GM18870 (cell line): ENCODE measurements around the gene OSBP2.
"Not testable (repeated sequence)": the region's sequence is repeated elsewhere in the genome, so short reads cannot be mapped to it uniquely, and the experiment has no call there.

Source experiments
- ATAC-seq: cut with Tn5 transposase; IDR thresholded peaks from one replicate; pipeline ENCODE4 v1.9.1; 2021; ENCODE audit warnings: moderate library complexity; ENCODE audit not compliant: unreplicated experiment

Gene OSBP2

DNA sequence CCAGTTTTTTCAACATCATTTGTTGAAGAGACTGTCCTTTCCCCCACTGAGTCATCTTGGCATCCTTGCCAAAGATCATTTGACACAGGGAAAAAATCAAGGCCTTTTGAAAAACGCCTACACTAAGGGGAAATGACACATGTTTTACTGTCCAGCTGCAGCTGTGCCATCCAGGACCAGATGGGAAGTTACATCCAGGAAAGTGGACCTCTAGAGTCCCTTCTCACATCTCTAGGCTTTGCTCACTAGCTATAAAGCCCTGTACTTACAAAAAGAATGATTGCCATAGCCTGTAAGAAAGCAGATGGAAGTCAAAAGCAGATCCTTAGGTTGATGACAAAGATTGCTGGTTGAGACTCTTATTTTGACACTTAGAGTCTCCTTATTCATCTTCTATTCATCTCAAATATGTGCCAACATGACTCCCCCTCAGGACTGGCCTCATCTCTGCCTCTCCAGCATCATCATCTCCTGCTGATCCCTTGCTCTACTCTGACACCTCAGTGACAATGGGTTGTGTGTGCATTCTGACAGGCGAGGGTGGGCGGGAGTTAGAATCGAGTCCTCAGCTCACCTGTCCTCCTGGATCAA, 22.8 kb downstream of the OSBP2 start:
- ATAC-seq: no peak

DNA sequence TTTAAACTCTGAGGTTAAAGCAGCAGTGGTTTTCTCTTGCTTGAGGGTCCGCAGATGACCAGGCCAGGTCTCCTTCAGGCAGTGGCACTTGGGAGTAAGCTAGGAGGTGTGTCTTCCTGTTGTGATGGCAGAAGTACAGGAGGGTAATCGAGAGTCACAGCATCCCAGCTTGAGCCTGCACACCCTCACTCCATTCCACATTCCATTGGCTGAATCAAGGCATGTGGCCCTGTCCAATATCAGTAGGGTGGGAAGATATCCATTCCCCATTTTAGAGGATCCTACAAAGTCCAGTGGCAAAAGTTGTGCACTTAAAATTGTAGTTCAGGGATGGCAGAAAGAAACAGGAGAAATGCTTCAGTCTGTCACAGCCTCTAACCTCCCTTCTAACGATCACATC, 23.3 kb downstream of the OSBP2 start:
- ATAC-seq: no peak

DNA sequence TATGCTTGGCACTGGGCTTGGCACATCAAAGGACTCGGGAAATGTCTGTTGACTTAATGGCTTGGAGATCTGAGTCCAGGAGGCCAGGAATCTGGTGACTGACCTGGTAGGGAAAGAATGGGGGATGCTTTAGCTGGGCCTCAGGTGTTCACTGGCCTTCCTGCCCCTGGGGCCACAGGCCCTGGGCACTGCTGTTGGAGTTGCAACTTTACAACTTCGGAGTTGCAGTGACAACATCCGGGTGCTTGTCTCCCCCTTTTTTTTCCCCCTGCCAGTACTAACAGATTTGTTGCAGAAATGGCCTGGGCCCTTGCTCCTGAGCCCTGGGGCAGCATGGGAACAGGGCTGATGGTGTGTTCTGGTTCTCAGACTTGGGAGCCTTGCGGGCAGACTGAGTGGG, 23.8 kb downstream of the OSBP2 start:
- no peak for ATAC-seq

DNA sequence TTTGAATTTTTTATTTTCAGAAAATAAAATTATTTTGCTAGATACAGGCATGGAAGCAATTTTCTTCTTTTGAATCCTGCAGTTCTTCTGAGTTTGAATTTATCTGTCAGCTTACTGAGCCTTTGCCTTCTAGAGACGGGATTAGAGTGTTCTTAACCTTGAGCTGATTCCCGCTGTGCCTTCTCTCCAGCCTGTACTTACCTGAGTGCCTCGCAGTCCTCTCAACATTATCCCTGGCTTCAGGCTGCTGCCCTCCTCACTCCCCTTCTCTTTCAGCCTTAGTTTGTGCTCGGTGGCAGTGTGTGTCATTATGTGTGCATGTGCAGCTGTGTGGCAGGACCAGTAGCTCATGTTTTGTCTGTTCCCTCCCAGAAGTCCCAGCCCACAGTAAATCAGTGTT, 24.3 kb downstream of the OSBP2 start:
- ATAC-seq: no peak

DNA sequence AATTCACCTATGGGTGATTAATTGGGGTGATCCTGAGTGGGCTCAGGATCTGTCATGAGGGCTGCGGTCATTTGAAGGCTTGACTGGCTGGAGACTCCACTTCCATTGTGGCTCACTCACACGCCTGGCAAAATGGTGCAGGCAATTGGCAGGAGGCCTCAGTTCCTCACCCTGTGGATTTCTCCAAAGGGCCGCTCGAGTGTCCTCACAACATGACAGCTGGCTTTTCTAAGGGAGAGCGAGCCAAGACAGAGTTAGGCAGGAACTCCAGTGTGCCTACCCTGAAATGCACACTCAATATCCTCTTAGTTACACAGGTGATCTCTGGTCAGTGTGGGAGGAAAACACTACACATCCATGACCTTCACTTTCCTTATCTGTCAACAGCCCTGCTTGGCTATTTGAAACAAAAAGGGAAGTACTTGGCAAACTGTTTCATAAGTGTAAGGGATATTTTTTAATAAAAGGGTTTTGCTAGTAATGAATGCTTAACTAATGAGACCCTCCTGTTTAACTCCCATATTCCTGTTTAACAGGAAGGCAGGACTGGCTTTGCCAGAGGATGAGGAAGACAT, 25.7 kb downstream of the OSBP2 start:
- no peak for ATAC-seq

DNA sequence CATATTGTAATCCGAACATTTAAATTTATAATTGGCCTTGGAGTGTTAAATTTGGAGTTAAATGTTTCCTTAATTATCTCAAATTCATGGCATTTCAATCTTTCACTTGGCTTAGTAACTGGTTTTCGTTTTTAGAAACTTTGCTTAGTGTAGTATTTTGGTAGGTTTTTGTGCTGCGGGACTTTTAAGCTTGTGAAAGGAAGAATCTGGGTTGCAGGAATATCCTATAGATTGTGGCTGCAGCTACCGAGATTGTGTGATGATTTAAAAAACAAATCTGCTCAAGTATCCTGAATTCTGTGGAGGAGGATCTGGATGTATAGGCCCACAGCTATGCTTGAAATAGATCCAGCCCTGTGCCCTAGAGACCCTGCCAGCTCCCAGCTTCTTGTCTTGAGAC, 27.1 kb downstream of the OSBP2 start:
- ATAC-seq: no peak

DNA sequence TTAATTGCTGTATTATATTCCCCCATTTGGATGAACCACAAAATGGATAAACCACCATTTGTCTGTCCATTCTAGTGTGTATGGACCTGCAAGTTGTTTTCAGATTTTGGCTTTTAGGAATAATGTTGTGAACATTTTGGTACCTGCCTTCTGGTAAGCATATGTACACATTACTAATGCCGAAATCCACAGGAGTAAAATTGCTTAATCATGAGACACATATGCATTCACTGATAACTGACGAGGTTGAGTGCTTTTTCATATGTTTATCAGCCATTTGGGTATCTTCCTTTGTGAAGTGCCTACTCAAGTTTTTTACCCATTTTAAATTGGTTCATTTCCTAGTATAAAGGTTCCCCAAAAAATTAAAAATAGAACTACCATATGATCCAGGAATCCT, 34.2 kb downstream of the OSBP2 start:
- ATAC-seq: no peak

DNA sequence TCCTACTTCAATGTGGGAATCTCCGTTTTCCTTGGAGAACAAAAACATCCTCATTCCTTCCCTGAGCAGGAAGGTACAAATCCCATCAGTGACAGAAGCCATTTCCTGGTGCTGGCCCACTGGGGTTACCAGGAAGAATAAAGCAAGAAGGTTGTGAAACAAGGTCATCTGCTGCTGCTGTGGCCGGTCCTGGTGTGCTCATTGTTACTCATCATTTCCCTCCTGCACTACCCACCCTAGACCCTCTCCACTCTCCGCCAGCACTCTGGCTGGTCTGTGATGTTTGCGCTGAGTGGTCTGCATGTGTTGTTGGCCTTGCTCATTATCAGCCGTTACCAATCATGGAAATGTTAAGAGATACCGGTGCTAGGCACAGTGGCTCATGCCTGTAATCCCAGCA, 37.0 kb downstream of the OSBP2 start:
- ATAC-seq: no peak

DNA sequence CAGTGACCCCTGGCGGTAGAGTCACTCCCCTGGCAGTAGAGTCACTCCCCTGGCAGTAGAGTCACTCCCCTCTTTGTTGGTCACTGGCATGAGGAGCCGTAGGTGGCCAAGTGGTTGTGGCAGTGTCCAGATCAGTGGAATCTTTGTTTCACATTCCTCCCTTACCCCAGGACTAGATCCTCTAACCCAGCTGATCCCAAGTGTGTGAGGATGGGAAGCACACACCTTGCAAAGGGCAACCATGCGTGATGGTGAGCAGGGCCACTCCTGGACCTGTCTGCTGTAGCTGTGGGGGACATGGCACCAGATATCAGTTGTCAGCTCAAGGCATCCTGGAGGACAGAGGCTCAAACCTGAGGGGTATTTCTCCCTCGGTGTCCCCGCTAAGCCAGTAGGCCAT, 37.8 kb downstream of the OSBP2 start:
- ATAC-seq: no peak

DNA sequence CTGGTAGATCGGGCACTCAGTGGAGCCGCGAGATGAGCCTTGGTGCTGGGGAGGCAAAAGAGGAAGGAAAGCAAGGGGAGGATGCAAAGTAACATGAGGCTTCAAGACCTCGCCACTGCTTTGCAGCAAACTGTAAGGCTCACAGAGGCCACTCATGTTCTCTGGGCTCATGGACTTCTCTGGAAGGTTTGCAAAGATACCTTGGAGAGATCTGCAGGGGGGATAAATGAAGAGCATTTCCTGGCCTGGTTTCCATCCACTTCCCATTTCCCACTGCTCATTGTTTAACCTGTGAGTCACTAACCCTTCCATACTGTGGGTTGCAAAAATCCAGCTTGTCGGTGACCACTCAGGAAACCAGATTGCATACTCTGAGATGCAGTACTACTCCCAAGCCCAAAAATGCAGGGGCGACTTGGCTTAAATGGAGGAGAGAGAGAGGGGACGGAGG, 38.5 kb downstream of the OSBP2 start:
- ATAC-seq: no peak

DNA sequence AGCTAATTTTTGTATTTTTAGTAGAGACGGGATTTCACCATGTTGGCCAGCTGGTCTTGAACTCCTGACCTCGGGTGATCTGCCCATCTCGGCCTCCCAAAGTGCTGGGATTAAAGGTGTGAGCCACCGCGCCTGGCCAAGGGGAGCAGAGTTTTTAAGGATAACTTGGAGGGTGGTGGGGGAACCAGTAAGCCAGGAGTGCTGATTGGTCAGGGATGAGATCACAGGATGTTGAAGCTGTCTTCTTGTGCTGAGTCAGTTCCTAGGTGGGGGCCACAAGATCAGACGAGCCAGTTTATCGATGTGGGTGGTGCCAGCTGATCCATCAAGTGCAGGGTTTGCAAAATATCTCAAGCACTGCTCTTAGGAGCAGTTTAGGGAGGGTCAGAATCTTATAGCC, 45.3 kb downstream of the OSBP2 start:
- ATAC-seq: not testable (repeated sequence)

DNA sequence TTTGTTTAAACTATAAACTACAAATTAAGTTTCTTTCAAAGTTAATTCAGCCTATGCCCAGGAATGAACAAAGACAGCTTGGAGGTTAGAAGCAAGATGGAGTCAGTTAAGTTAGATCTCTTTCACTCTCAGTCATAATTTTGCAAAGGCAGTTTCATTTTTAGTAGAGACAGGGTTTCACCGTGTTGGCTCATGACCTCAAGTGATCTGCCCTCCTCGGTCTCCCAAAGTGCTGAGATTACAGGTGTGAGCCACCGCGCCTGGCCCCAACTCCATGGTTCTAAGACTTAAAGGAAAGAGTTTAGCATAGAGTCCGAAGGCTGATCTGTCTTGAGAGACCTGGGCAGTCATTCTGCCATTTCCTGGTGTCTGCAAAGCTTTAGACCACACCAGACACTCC, 45.8 kb downstream of the OSBP2 start:
- ATAC-seq: not testable (repeated sequence)

DNA sequence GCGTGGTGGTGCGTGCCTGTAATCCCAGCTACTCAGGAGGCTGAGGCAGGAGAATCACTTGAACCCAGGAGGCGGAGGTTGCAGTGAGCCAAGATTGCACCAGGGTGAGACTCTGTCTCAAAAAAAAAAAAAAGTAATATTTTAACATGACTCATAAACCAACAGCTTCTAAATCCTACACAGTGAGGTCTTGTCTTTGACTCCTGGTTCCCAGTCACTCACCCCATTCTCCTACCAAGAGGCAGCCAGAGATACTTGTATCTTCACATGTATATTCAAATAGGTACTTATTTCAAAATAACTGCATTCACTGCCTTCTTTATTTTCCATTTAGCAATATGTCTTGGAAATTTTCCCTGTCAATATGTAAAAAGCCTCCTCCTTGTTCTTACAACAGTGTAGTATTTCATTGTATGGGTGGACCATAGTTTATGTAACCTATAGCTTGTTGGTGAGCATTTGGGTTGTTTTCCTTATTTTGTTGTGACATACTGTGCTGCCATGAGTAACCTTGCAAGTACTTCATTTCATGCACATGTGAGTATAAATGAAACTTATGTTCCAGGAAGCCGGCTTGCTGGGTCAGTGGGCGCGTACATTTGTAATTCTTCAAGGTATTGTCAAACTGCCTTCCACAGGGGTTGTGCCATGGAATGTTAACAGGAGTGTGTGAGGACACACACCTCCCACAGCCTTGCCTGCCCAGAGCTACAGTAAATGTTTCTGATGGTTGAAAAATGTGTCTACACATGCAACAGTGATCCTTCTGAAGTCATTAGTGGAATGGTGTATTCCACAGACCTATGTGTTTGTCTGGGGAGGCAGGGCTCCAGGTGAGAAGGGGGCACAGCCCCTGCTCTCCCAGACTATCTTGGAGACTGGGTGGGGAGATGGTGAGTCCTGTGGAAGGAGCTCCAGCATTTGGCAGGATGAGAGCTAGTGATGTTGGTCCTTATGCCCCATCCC, 47.9 kb downstream of the OSBP2 start:
- no peak for ATAC-seq

DNA sequence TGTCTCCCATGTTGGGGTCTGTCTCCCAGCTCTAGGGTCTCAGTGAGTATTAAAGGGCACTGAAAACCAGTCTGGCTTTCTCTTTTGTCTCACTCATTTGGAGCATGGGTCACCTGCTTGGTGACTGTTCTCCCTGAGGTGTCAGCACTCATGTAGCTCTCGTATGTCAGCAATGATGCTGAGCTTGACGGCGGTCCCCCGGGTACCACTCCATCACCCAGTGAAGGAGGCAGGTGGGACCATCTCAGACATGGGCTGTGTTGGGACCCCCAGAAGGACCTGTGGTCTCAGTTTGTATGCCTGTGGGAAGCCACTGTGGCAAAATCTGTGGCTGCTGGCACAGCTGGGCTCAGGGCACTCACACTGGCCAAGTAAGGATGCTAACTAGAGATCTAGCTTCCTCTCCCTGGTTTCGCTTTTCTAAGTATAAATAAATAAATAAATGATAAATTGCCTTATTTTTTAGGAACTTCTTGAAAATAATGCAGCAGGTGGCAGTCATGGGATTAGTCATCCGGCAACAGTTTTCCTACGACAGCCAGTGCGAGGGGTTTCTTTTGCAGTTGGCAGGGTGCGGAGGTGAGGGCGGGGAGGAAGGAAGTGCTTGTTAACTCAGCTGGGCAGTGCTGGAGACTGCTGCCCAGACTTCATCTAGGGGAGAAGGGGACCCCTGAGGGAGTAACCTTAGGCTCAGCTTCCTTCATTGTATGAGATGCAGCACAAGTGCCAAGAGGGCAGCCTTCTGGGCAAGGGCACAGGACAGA, 48.8 kb downstream of the OSBP2 start:
- no peak for ATAC-seq

DNA sequence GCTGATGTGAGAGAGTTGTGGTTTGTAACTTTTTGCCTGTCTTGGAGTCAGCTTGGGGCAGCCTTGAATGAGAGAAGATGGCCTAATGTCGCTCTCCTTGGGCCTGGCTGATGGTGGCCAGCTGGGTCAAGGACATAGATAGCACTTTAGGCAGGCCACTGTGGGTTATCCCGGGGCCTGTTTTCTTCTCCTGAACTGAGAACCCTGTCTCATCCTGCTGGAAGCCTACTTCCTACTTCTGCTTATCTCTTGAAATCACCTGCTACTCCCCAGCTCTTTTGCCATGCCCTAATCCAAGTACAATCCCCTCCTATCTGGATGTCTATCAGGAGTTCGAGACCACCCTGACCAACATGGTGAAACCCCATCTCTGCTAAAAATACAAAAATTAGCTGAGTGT, 49.5 kb downstream of the OSBP2 start:
- no peak for ATAC-seq

DNA sequence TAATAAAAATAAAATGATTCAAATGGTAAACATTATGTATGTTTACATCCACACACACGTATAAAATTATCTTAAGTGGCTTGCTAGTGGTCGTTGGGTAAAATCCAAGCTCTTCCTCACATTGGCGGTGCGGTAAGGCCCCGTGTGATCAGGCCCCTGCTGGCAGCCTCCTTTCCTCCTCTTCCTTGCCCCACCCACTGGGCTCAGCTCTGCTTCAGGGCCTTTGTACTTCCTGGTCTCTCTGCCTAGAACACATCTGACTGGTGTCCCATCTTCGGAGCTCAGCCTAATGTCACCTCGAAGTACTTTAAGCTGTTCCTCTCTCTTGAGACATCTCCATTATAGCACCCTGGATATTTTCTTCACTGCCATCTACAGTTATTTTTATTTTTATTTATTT, 52.8 kb downstream of the OSBP2 start:
- ATAC-seq: no peak

DNA sequence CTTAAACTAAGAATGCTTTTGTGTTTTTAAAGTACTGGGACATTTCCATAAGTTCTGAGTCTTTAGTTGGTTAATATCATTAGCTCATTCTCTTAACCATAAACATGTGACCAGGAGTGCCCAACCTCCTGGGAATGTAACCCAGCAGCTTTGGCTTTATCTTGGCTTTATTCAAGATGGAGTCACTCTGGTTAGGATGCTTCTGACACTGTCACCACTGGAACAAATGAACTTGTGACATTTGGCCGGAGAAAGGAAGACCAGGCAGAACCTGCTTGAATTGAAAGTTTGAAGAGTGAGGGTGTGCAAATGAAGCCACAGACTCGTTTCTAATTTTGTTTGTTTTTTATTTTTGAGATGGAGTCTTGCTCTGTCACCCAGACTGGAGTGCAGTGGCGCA, 54.6 kb downstream of the OSBP2 start:
- ATAC-seq: no peak

DNA sequence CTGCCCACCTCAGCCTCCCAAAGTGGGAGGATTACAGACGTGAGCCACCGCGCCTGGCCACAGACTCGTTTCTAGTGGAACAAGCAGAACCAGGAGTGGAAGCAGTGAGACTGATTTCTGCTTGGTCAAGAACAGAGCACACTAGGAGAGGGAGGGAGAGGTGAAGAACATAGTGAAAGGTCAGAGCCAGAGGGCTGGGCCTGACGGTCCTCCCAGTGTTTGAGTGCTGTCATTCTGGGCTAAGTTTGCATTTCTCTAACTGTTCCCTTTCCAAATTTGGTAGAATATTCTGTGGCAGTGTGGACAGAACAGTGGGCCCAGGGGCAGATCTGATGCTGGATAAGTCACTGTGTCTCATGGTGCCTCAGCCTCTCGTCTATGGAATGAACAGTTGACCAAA, 55.2 kb downstream of the OSBP2 start:
- no peak for ATAC-seq

DNA sequence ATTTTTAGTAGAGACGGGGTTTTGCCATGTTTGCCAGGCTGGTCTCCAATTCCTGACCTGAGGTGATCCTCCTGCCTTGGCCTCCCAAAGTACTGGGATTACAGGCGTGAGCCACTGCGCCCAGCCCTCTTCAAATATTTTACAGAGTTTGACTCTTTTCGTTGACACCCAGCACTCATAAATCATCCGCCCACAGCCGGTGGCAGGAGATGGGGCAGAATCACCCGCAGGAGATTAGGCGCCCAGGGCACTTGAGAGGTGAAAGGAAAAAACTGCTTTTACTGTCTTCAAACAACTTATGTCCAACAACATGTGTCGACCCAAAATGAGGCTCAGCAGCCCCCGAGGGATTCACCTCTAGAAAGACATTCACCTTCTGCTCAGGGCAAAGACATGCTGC, 56.9 kb downstream of the OSBP2 start:
- ATAC-seq: no peak

DNA sequence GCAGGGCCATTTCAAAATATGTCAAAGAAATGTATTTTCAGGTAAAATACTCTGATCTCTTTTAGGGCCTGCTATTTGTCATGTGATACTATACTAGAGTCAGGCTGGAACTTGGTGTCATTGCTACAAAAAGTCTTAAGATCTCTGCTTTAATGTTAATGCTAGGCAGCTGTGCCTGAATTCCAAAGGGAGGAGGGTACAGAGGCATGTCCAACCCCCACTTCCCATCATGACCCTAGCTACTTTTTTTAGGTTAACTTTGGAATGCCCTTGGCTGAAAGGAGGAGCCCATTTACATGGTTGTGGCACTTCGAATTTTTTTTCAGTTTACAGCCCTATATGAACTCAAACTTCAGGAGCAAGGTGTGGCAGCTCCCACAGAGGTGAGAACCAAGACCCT, 58.1 kb downstream of the OSBP2 start:
- ATAC-seq: no peak

DNA sequence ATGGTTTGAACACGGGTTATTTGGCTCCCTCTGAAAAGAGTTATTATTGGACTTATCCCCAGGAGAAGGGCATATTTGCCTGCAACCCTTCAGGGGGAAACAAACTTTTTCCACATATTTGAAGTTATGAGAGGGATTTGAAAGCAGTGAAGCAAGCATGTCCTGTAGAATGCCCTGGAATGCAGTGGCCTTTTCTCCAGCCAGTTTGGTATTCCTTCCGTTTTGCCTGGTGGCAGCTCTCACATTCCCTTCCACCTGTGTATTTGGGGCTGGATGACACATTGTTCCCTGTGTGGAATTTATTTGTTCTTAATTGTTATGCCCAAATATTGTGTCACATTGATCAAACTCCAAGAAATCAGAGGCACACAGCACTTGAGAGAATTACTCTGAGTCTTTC, 59.0 kb downstream of the OSBP2 start:
- ATAC-seq: no peak
